ENCODE results near the gene SPATA31D4. TPM values are rescaled to one million over a fixed set of nuclear protein-coding genes. Genes with fewer than 3 reads are reported as not detected.

SPATA31D4 gene
- total RNA-seq, 1 donor from 2014 or later: not detected

Other genes starting within 250 kb of the SPATA31D4 start
- 34.7 and 40.0 TPM in 2 replicates for gene TLE1, start 238.9 kb upstream of the SPATA31D4 start, total RNA-seq
- gene SPATA31D3, start 15.1 kb downstream of the SPATA31D4 start, total RNA-seq: not detected in 2 replicates
- not detected in 2 replicates for gene SPATA31D1, start 60.3 kb downstream of the SPATA31D4 start, total RNA-seq